ENCODE results near the gene CGREF1.

DNA sequence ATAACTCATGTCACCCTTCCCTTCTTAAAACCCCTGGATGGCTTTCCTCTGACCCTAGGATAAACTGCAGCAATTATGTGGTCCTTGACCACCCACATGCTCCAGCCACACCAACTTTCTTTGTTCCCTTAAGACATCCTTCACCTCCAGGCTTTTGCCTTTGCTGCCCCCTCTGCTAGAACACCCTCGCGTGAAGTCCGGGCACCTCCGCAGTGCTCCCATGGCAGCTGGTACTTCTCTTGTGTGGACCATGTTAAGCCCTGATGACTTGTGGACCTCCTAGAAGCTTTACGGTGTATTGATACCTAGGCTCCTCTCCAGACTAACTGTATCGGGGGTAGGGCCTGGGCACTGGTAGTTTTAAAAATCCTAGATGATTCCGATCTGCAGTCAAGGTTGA lies 3.9 kb upstream of the CGREF1 start:
- TF ChIP-seq, protein P1, sequence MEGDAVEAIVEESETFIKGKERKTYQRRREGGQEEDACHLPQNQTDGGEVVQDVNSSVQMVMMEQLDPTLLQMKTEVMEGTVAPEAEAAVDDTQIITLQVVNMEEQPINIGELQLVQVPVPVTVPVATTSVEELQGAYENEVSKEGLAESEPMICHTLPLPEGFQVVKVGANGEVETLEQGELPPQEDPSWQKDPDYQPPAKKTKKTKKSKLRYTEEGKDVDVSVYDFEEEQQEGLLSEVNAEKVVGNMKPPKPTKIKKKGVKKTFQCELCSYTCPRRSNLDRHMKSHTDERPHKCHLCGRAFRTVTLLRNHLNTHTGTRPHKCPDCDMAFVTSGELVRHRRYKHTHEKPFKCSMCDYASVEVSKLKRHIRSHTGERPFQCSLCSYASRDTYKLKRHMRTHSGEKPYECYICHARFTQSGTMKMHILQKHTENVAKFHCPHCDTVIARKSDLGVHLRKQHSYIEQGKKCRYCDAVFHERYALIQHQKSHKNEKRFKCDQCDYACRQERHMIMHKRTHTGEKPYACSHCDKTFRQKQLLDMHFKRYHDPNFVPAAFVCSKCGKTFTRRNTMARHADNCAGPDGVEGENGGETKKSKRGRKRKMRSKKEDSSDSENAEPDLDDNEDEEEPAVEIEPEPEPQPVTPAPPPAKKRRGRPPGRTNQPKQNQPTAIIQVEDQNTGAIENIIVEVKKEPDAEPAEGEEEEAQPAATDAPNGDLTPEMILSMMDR (IDR thresholded peaks at IDR 0.05), result no peak
- TF ChIP-seq POLR2A (IDR thresholded peaks at IDR 0.05) (no peak), POLR2AphosphoS5 (IDR thresholded peaks at IDR 0.05) (no peak), EP300 (IDR thresholded peaks at IDR 0.05) (no peak)
